ENCODE data around the gene ELOVL1. TPM values are rescaled to one million over a fixed set of nuclear protein-coding genes. Genes with fewer than 3 reads are reported as not detected.
A peak's percentile ranks its signal among the peaks of the same experiment; 100 is the strongest.
"Not testable (repeated sequence)": the region's sequence is repeated elsewhere in the genome, so short reads cannot be mapped to it uniquely, and the experiment has no call there.

Gene ELOVL1
- total RNA-seq, 1 donor from 2014 or later = 39.9 TPM

GRCh38 chr1:43377831-43378230 lies 10.0 kb upstream of the ELOVL1 start:
- DNase-seq (ENCODE audit: low spot score in 2 of 2) = no peak
- Histone ChIP-seq H3K36me3 (peaks cover 0 to 23% of the 10 kb centered on the region in 2 donors), H3K27ac (no peak overlapping the region)

GRCh38 chr1:43376723-43377235 lies 9.0 kb upstream of the ELOVL1 start:
- Histone ChIP-seq H3K9me3 (no peaks in the 10 kb centered on the region), H3K4me1 (no peaks in the 10 kb centered on the region), H3K27ac (no peak overlapping the region), H3K36me3 (peaks cover 0 to 13% of the 10 kb centered on the region in 2 donors), H3K4me3 (no peak overlapping the region), H3K27me3 (no peaks in the 10 kb centered on the region)
- intact Hi-C loops (cut with DNase I) = no loop called here
- DNase-seq (ENCODE audit: low spot score in 2 of 2) = no peak
- TF ChIP-seq CTCF (IDR thresholded peaks at IDR 0.05) = no peak

More at GRCh38 chr1:43377831-43378230, 10.0 kb upstream of the ELOVL1 start:
- intact Hi-C loops (cut with DNase I) = no loop called here
- Histone ChIP-seq H3K27me3 (no peaks in the 10 kb centered on the region), H3K4me1 (no peaks in the 10 kb centered on the region), H3K9me3 (no peaks in the 10 kb centered on the region), H3K4me3 (no peak overlapping the region)
- no peak for TF ChIP-seq CTCF (IDR thresholded peaks at IDR 0.05)

GRCh38 chr1:43373066-43373940 lies 5.5 kb upstream of the ELOVL1 start:
- intact Hi-C loops (cut with DNase I) = no loop called here
- DNase-seq (ENCODE audit: low spot score in 2 of 2) = no peak
- peak overlapping the region; percentile 41 to 54 for H3K27ac ChIP-seq
- peaks cover 0 to 4% of the 10 kb centered on the region in 2 donors for H3K36me3 ChIP-seq
- TF ChIP-seq CTCF (IDR thresholded peaks at IDR 0.05) = no peak
- no peaks in the 10 kb centered on the region for H3K27me3 ChIP-seq
- no peak overlapping the region for H3K4me3 ChIP-seq
- peaks cover 5 to 10% of the 10 kb centered on the region in 2 donors for H3K4me1 ChIP-seq
- no peaks in the 10 kb centered on the region for H3K9me3 ChIP-seq

GRCh38 chr1:43372172-43372571 lies 4.4 kb upstream of the ELOVL1 start:
- no peaks in the 10 kb centered on the region for H3K36me3 ChIP-seq
- H3K4me3 ChIP-seq = no peak overlapping the region
- intact Hi-C loops (cut with DNase I) = no loop called here
- peak overlapping the region; percentile 41 to 54 for H3K27ac ChIP-seq
- H3K9me3 ChIP-seq = no peaks in the 10 kb centered on the region
- DNase-seq (ENCODE audit: low spot score in 2 of 2) = no peak
- no peak for TF ChIP-seq CTCF (IDR thresholded peaks at IDR 0.05)
- no peaks in the 10 kb centered on the region for H3K27me3 ChIP-seq
- H3K4me1 ChIP-seq = peaks cover 5 to 10% of the 10 kb centered on the region in 2 donors

- intact Hi-C loops (cut with DNase I) = no loop called here
- Histone ChIP-seq H3K9me3 (no peaks in the 10 kb centered on the region), H3K4me3 (no peak overlapping the region), H3K4me1 (peaks cover 12 to 22% of the 10 kb centered on the region in 2 donors), H3K27ac (no peak overlapping the region), H3K36me3 (no peaks in the 10 kb centered on the region), H3K27me3 (no peaks in the 10 kb centered on the region)
- no peak for DNase-seq (ENCODE audit: low spot score in 2 of 2)
- TF ChIP-seq CTCF (IDR thresholded peaks at IDR 0.05) = no peak
These were observed 2.8 kb upstream of the ELOVL1 start for GRCh38 chr1:43370564-43370963.

- intact Hi-C loops (cut with DNase I); DNase-seq (ENCODE audit: low spot score in 2 of 2): not testable (repeated sequence)
These were observed 2.0 kb upstream of the ELOVL1 start for GRCh38 chr1:43369779-43370178.

More at GRCh38 chr1:43369779-43370178, 2.0 kb upstream of the ELOVL1 start:
- not testable (repeated sequence) for H3K9me3 ChIP-seq, H3K27me3 ChIP-seq, H3K36me3 ChIP-seq, H3K27ac ChIP-seq, H3K4me3 ChIP-seq
- H3K4me1 ChIP-seq = peaks cover 12 to 22% of the 10 kb centered on the region in 2 donors

All from ascending aorta (tissue), 2 donors.